Measurements from ENCODE around the gene ACADM. TPM values are rescaled to one million over a fixed set of nuclear protein-coding genes. Genes with fewer than 3 reads are reported as not detected.
"Not testable (repeated sequence)": the region's sequence is repeated elsewhere in the genome, so short reads cannot be mapped to it uniquely, and the experiment has no call there.

The ACADM gene
- total RNA-seq, 1 donor from 2014 or later: 26.7 TPM

- no peak for DNase-seq (ENCODE audit: extremely low read depth, low read depth, low spot score)
Observed at GRCh38 chr1:75791022-75791421, 66.5 kb downstream of the ACADM start.

- DNase-seq (ENCODE audit: extremely low read depth, low read depth, low spot score): no peak
Observed at GRCh38 chr1:75792091-75792490, 67.6 kb downstream of the ACADM start.

DNA sequence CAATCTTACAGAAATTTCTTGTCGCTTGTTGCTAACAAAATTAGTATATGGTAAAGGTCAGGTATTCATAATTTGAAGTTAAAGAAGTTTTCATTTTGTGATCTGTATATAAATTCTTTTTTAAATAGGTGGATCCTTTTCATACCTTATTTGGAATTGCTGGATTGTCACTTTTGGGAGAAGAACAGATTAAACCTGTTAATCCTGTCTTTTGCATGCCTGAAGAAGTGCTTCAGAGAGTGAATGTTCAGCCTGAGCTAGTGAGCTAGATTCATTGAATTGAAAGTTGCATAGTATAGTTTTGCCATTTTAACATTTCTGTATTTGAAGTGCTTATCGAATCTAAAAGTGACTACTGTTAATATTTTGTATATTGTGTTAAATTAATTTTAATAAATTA, 69.9 kb downstream of the ACADM start:
- DNase-seq (ENCODE audit: extremely low read depth, low read depth, low spot score): no peak

DNA sequence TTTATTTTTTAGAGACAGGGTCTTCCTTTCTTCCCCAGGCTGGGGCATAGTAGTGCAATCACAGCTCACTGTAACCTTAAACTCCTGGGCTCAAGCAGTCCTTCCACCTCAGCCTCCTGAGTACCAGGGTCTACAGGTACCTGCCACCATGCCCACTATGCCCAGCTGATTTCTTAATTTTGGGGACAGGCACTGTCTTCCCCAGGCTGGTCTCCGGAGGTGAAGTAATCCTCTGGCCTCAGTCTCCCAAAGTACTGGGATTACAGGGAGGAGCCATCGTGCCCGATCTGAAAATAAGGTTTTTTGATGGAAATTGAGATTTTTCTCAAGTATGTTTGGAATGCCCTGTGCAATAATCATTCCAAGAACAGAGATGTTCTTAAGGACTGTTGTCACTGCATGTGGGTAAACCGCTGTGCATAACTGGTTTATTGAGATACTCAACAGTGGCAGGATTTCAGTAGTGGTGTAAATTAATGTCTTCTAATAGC, 71.2 kb downstream of the ACADM start:
- no peak for DNase-seq (ENCODE audit: extremely low read depth, low read depth, low spot score)

DNA sequence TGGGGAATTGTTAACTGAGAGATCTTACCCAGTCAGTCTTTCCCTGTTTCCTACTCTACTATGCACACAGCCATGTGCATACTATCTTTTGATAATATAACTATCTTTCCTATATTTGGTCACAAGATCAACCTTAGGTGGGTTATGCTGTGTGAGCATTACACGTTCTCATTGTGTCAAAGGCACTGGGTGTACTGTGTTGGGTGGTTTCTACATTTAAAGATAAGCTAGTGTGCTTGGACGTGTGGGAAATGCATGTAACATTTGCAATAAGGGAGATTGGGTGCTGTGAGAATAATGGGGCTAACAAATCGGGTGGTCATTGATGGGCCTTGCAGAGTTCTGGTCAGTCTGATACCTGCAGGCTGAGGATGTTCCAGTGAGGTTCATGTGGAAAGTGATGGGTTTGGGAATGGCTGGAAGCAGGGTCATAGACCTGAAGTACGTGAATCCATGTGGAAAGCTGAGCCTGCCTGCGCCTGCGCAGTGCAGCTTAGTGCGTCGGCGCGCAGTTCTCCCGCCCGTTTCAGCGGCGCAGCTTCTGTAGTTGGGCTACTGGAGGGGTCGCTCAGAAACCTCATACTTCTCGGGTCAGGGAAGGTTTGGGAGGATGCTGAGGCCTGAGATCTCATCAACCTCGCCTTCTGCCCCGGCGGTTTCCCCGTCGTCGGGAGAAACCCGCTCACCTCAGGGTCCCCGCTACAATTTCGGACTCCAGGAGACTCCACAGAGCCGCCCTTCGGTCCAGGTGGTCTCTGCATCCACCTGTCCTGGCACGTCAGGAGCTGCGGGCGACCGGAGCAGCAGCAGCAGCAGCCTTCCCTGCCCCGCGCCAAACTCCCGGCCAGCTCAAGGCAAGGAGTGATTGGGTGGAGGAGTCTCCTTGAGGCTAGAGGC, 72.1 kb downstream of the ACADM start, which contains the start of gene MSH4:
TSS of gene MSH4 (plus strand) at position 507 of the 897 bp plus-strand sequence. CDS start at position 611, 104 bp downstream.
- no peak for DNase-seq (ENCODE audit: extremely low read depth, low read depth, low spot score)

- no peak for DNase-seq (ENCODE audit: extremely low read depth, low read depth, low spot score)
Observed at GRCh38 chr1:75797273-75797588, 72.7 kb downstream of the ACADM start.

- no peak for DNase-seq (ENCODE audit: extremely low read depth, low read depth, low spot score)
Observed at GRCh38 chr1:75797606-75798216, 73.2 kb downstream of the ACADM start.

DNA sequence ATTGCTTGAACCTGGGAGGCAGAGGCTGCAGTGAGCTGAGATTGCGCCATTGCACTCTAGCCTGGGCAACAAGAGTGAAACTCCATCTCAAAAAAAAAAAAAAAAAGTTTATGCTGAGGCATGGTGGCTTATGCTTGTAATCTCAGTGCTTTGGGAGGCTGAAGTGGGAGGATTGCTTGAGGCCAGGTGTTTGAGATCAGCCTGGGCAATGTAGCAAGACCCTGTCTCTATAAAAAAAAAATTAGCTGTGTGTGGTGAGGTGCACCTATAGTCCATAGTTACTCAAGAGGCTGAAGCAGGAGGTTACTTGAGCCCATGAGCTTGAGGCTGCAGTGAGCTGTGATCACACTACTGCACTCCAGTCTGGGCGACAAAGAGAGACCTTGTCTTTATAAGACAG, 77.0 kb downstream of the ACADM start:
- not testable (repeated sequence) for DNase-seq (ENCODE audit: extremely low read depth, low read depth, low spot score)

- DNase-seq (ENCODE audit: extremely low read depth, low read depth, low spot score): no peak
Observed at GRCh38 chr1:75808921-75809320, 84.4 kb downstream of the ACADM start.

- DNase-seq (ENCODE audit: extremely low read depth, low read depth, low spot score): not testable (repeated sequence)
Observed at GRCh38 chr1:75810113-75810512, 85.6 kb downstream of the ACADM start.

GRCh38 chr1:75811211-75811981, 86.9 kb downstream of the ACADM start:
- DNase-seq (ENCODE audit: extremely low read depth, low read depth, low spot score): no peak

GRCh38 chr1:75812065-75812464, 87.6 kb downstream of the ACADM start:
- DNase-seq (ENCODE audit: extremely low read depth, low read depth, low spot score): no peak

Other genes with a start within 250 kb of the ACADM start
- gene SLC44A5, start 113.6 kb upstream of the ACADM start, total RNA-seq: 1.7 and 6.5 TPM in 2 replicates
- gene RABGGTB, start 61.5 kb downstream of the ACADM start, total RNA-seq: 40.0 and 48.6 TPM in 2 replicates
- not detected in 2 replicates for gene MSH4, start 72.2 kb downstream of the ACADM start, total RNA-seq
- not detected in 2 replicates for gene ASB17, start 207.7 kb downstream of the ACADM start, total RNA-seq

Measured in glomerular endothelial cell (primary cell).